RPMI8226 (cell line): ENCODE data around the gene AQP12B.
"Not testable (repeated sequence)": the region's sequence is repeated elsewhere in the genome, so short reads cannot be mapped to it uniquely, and the experiment has no call there.

Source experiments
- DNase-seq: peaks from one replicate; pipeline ENCODE4 v3.0.0-alpha.2; 2015

AQP12B gene

DNA sequence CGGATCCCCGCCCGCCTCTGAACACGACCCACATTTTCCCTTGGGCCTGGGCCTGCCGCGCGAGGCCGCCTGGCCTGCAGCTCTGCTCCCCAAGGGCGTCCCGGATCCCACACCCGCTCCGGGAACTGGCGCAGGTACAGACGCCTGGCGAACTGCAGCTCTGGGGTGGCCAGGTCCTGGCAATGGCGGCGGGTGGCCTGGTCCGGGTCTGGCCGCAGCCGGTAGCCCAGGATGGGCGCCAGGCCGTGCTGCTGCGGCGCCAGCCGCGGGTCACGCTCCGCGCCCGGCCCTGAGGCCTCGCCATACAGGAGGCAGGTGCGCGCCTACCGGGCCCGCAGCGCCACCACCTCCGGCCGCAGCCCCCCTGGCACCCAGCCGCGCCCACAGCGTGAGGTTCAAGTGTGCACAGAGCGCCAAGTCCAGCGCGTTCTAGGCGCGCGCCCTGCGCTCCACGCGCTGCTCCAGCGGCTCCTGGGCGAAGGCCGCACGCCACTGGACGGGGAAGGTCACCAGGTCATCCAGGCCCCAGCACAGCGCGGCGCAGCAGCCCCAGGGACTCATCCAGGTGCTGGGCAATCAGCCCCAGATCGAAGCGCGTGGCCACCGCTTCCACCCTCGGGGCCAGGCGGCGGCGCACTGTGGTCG, 18.5 kb upstream of the AQP12B start:
- no peak for DNase-seq

GRCh38 chr2:240700616-240701015, 17.9 kb upstream of the AQP12B start:
- DNase-seq: not testable (repeated sequence)

GRCh38 chr2:240699835-240700234, 17.1 kb upstream of the AQP12B start:
- not testable (repeated sequence) for DNase-seq

GRCh38 chr2:240698852-240699561, 16.3 kb upstream of the AQP12B start:
- DNase-seq: not testable (repeated sequence)

GRCh38 chr2:240696469-240696868, 13.8 kb upstream of the AQP12B start:
- DNase-seq: not testable (repeated sequence)

DNA sequence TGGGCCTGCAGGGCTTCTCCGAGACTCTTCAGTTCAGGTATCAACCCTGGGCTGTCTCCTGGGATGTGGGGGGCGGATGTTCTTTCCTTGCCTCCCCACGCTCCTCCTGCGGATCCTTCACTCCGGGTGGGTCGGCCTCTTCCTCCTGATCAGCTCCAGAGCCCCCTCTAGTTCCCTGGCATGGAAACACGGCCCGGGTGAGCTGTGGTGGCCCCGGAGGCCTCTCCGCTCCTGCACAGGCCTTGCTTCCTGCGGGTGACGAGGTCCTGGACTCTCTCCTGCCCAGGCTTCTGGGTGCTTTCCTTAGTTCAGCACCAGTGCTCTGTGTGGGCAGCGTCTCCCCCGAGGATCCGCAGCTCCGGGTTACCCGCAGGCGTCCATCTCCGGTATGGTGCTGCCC, 12.9 kb upstream of the AQP12B start:
- not testable (repeated sequence) for DNase-seq

DNA sequence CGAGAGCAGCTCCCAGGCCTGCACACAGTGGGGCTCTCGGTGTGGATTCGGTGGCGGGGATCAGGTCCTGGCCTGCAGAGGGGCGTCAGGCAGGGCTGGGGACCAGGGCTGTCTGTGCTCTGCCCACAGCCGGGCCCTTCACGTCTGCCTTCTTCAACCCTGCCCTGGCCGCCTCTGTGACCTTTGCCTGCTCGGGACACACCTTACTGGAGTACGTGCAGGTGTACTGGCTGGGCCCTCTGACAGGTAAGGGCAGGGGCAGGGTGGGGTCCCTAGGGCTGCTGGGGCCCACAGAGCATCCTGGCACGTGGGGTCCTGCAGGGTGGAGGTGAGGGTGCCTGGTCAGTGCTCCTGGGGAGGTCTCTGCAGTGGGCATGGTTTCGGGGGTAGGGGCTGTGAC, 11.6 kb upstream of the AQP12B start:
- not testable (repeated sequence) for DNase-seq

GRCh38 chr2:240692583-240693561, 10.2 kb upstream of the AQP12B start:
- DNase-seq: not testable (repeated sequence)

DNA sequence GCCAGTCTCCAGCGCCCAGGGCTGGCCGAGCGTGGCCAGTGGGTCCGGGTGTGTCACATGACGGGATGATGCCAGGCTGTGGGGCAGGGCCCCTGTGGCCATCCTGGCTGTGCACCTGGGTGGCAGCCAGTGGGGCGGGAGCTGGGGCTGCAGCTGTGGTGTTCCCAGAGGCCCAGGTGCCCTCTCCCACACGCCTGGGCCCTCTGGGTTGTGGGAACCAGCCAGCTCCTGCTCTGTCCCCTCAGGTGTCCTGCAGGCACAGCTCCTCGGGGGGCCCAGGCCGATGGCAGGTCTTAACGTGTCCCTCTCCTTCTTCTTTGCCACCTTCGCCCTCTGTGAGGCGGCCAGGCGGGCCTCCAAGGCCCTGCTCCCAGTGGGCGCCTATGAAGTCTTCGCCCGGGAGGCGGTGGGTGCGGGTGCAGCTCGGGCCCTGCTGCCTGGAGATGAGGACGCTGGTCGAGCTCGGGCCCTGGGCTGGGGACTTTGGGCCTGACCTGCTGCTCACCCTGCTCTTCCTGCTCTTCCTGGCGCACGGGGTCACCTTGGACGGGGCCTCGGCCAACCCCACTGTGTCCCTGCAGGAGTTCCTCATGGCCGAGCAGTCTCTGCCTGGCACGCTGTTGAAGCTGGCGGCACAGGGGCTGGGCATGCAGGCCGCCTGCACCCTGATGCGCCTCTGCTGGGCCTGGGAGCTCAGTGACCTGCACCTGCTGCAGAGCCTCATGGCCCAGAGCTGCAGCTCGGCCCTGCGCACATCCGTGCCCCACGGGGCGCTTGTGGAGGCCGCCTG, 9.1 kb upstream of the AQP12B start, which contains the start of gene AQP12A:
Gene AQP12A, plus strand, starts transcription at position 236 of the 790 bp plus-strand sequence. Its CDS starts 48 bp downstream, at position 284.
- not testable (repeated sequence) for DNase-seq

DNA sequence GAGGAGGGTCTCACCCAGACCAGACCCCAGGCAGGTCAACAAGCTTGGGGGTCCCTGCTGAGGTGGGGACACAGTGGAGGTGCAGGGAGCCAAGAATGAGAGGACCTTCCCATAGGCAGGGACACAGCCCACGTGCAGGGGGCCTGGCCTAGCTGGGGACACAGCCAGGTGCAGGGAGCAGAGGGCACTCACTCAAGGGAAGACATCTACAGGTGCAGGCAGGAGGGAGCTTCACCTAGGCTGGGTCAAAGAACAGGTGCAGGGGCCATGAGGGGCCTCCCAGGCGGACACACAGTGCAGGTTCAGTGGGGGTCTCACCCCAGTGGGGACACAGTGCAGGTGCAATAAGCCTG, 8.4 kb upstream of the AQP12B start:
- DNase-seq: peak; percentile 42

GRCh38 chr2:240690421-240691074, 7.9 kb upstream of the AQP12B start:
- not testable (repeated sequence) for DNase-seq

GRCh38 chr2:240689975-240690374, 7.3 kb upstream of the AQP12B start:
- no peak for DNase-seq

GRCh38 chr2:240688553-240688919, 5.9 kb upstream of the AQP12B start:
- DNase-seq: no peak

DNA sequence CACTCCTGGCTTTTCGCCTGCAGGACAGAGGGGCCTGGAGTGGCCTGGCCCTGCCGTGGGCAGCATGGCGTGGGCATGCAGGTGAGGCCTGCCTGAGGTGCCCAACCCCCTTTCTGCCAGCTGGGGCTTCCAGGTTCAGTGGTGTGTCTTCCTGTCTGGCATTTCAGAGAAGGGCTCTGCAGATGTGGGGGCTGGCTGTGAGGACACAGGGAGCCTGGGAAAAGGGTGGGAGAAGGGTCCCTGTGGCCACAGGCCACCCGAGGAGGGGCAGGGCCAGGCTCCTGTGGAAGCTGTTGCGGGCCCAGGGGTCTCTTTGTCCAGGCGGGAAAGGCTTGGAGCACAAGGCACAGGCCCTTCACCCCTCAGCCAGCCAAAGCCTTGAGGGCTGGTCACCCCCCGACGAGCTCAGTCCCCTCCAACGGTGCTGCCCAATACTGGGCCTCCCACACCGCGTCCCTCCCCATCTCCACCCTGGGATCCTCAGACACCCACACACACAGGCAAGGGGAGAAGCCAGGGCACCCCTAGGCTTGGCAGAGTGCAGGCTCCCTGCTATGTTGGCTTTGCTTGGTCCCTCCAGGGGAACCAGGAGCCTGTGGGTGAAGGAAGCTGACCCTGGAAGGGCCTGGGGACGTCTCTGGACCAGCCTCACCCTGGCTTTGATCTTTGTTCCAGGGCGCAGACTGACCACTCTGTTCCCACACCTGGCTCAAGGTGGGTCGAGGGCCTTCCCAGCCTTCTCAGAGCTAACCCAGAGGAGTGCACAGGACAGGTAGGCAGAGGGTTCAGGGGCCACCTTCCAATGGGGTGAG, 5.3 kb upstream of the AQP12B start:
- no peak for DNase-seq

DNA sequence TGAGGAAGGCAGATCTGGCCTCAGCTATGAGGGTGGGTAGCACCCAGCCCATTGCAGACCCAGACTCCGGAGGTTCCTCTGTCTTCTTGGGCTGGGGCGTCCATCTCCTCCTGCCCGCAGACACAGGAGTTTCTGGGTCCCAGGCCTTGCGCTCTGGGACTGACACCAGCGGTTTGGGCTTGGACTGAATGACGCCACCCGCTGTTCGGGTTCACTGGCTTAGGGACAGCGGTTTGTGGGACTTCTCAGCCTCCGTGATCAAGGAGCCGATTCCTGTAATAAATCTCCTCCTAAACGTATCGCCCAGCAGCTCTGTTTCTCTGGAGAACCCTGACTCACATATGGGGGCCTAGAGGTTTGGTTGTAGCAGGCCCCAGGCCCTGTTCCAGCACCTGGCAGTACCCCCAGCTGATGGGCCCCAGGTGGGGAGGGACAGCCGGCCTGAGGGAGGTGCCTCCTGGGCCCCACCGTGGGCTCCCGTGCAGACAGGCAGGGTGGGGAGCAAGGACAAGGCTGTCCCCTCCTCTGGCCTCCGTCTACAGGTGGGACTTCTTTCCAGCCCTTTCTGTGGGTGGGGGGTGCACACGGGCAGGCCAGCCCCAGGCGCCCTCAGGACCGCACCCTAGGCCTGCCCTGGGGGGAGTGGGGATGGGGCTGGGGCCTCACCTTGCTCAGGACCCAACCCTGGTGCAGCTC, 4.5 kb upstream of the AQP12B start:
- no peak for DNase-seq

GRCh38 chr2:240686460-240686859, 3.8 kb upstream of the AQP12B start:
- DNase-seq: no peak

DNA sequence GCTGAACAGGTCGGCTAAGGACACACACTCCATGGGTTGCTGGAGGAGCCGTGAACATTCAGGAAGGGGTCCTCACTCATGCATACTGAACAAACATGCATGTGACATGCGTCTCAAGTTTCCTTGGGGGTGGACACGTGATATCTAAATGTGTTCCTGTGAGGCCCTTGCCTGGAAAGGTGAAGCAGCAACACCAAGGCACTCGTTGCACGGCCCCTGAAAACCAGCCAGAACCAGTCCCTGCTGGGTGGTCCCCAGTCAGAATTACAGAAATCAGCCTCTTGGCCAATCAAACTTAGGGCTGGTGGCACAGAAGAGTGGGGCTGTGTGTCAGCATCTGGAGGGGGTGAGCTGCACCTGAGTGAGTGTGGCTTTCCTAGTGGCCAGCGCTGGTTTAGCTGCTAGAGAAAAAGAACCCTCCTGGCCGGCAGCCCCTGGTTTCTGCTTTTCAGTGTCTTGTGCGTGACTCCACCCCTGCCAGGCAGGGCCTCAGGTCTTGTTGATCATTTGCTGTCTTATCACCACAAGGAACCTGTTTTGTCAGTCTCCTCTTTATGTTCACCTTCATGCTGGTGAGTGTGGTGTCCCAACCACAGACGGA, 3.2 kb upstream of the AQP12B start:
- DNase-seq: peak; percentile 57

DNA sequence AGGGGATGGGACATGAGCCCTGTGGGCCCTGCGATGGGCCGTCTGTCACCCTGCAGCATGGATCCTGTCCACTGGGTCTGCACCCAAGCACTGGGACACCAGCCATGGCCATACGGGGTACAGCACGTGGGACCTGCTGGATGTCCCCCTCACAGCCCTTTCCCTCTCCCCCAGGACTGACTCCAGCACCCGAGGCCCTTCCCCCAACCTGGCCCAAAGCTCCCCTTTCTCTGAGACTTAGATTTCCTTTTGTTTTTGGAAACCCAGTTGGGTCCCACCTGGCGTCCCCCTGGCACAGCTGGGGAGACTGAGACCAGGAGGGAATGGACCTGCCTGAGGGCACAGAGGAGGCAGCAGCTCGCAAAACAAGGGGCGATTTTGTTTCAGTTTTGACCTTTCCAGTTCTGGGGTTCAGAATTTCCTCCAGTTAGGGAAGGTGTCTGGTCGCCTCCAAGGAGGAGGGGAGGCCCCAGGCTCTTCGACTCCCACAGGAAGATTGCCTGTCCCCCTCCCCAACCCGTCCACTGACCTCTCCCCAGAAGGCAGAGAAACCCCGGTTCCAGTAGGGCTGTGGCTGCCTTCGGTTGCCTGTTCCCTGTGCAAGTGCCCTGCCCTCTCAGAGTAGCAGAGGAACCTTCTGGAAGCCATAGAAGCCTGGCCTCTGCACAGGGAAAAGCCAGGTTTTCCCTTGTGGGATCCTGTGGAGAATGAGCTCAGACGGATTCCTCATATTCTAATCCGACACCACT, 1.5 kb upstream of the AQP12B start:
- DNase-seq: not testable (repeated sequence)

- DNase-seq: not testable (repeated sequence)
Measured at GRCh38 chr2:240683329-240683979, 769 bp upstream of the AQP12B start.
